Right lobe of liver (tissue), 4 donors: ENCODE measurements around the gene NETO2.

Experiments used
- POLR2A ChIP-seq: fragments of 450-650 bp; IDR thresholded peaks from one replicate; pipeline ENCODE4 v1.6.1; 2017; ENCODE audit warnings: antibody characterized with exemption, mild to moderate bottlenecking
- TF ChIP-seq, protein P1 (sequence below), 4 donors: fragments of 200-600 bp in 3 of 4; fragments of 450-650 bp in 1 of 4; IDR thresholded peaks; one replicate each; pipeline versions ENCODE4 v1.5.1 to v1.8.0; 2016 to 2022; ENCODE audit warnings: antibody characterized with exemption in 4 of 4, mild to moderate bottlenecking in 2 of 4
- donor health status: DM: no; HTN: no; CAD: no.
- donor health status: DM: no; HTN: no; CAD: no.
- donor health status: DM: no; HTN: yes; CAD: no.

DNA sequence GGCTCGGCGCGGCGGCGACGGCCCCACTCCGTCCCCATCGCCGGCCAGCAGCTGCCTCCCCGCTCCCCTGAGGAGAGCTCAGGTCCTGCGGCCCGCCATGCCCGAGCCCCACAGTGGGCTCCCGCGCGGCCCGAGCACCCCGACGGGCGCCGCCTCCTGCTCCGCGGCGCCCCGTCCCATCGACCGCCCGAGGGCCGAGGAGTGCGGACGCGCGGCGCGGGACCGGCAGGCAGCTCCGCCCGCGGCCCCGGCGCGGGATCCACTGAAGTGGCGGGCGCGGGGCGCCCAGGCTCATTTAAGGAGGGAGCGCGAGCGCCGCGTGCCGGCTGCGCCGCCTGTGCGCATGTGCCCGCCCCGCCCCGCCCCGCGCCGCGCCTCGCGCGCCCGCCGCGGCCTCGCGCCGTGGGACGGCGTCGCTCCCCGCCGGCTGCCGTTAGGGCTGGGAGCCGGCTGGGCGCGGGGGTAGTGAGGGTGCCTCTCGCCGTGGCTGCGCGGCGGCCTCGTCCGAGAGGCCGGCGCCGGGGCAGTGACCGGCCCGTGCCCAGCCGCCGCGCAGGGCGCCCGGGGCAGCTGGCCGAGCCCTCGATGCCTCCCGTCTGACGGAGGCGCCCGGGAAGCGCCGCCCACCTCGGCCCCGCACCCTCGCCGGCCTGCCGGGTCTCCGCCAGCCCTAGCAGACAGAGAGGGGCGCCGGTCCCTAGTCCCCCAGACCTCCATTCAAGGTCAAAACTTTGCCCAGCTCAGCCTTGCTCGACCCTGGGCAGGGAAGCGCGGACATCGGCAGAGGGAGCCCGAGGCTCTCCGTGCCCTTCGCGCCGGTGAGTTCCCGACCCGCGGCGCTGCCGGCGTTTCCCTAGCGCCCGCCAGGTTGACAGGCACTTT lies at the start of gene NETO2:
- TF ChIP-seq, protein P1, sequence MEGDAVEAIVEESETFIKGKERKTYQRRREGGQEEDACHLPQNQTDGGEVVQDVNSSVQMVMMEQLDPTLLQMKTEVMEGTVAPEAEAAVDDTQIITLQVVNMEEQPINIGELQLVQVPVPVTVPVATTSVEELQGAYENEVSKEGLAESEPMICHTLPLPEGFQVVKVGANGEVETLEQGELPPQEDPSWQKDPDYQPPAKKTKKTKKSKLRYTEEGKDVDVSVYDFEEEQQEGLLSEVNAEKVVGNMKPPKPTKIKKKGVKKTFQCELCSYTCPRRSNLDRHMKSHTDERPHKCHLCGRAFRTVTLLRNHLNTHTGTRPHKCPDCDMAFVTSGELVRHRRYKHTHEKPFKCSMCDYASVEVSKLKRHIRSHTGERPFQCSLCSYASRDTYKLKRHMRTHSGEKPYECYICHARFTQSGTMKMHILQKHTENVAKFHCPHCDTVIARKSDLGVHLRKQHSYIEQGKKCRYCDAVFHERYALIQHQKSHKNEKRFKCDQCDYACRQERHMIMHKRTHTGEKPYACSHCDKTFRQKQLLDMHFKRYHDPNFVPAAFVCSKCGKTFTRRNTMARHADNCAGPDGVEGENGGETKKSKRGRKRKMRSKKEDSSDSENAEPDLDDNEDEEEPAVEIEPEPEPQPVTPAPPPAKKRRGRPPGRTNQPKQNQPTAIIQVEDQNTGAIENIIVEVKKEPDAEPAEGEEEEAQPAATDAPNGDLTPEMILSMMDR (IDR thresholded peaks at IDR 0.05): peak; percentile 37 to 54 (median 46)
- TF ChIP-seq POLR2A: peak; percentile 32
